NT2/D1 (cell line): ENCODE data around the gene FERMT2.

Source experiments
- SUZ12 ChIP-seq: IDR thresholded peaks from 2 replicates; pipeline ENCODE4 v1.6.1; 2011; ENCODE audit not compliant: insufficient read length, insufficient read depth; ENCODE audit errors: extremely low read depth
- YY1 ChIP-seq: IDR thresholded peaks from 2 replicates; pipeline ENCODE4 v1.6.1; 2011; ENCODE audit not compliant: insufficient read length, insufficient read depth
- ZNF274 ChIP-seq: IDR thresholded peaks from 2 replicates; pipeline ENCODE4 v1.6.1; 2011; ENCODE audit warnings: mild to moderate bottlenecking, low read depth, low read length

- TF ChIP-seq ZNF274 (no peak), YY1 (no peak), SUZ12 (no peak)
These were observed 87.5 kb downstream of the FERMT2 start for GRCh38 chr14:52863334-52863700.
